ENCODE measurements around the gene CCDC188.

The CCDC188 gene

GRCh38 chr22:20126284-20127029 lies 24.4 kb downstream of the CCDC188 start:
- H3K4me3 ChIP-seq (ENCODE audit: low read depth, low read length), result no peak overlapping the region
- no peak for DNase-seq (ENCODE audit: low read depth)
- TF ChIP-seq CTCF (IDR thresholded peaks at IDR 0.05; ENCODE audit: low read depth, low read length) (no peak), MAX (IDR thresholded peaks at IDR 0.05; ENCODE audit: low read depth, low read length) (no peak), POLR2A (IDR thresholded peaks at IDR 0.05; ENCODE audit: extremely low read depth, insufficient read length) (no peak), MYC (IDR thresholded peaks at IDR 0.05; ENCODE audit: low read depth, low read length) (no peak)

- TF ChIP-seq MAX (IDR thresholded peaks at IDR 0.05; ENCODE audit: low read depth, low read length) (no peak), MYC (IDR thresholded peaks at IDR 0.05; ENCODE audit: low read depth, low read length) (no peak), CTCF (IDR thresholded peaks at IDR 0.05; ENCODE audit: low read depth, low read length) (no peak), POLR2A (IDR thresholded peaks at IDR 0.05; ENCODE audit: extremely low read depth, insufficient read length) (no peak)
- no peak for DNase-seq (ENCODE audit: low read depth)
- H3K4me3 ChIP-seq (ENCODE audit: low read depth, low read length), result no peak overlapping the region
These were observed 25.4 kb downstream of the CCDC188 start for GRCh38 chr22:20125201-20126174.

- TF ChIP-seq MYC (IDR thresholded peaks at IDR 0.05; ENCODE audit: low read depth, low read length) (no peak), MAX (IDR thresholded peaks at IDR 0.05; ENCODE audit: low read depth, low read length) (no peak), POLR2A (IDR thresholded peaks at IDR 0.05; ENCODE audit: extremely low read depth, insufficient read length) (no peak), CTCF (IDR thresholded peaks at IDR 0.05; ENCODE audit: low read depth, low read length) (no peak)
- H3K4me3 ChIP-seq (ENCODE audit: low read depth, low read length), result no peak overlapping the region
- no peak for DNase-seq (ENCODE audit: low read depth)
These were observed 26.6 kb downstream of the CCDC188 start for GRCh38 chr22:20124083-20124787.

GRCh38 chr22:20123366-20124082 lies 27.3 kb downstream of the CCDC188 start:
- no peak for DNase-seq (ENCODE audit: low read depth)
- TF ChIP-seq POLR2A (IDR thresholded peaks at IDR 0.05; ENCODE audit: extremely low read depth, insufficient read length) (no peak), MAX (IDR thresholded peaks at IDR 0.05; ENCODE audit: low read depth, low read length) (no peak), MYC (IDR thresholded peaks at IDR 0.05; ENCODE audit: low read depth, low read length) (no peak), CTCF (IDR thresholded peaks at IDR 0.05; ENCODE audit: low read depth, low read length) (no peak)
- no peak overlapping the region for H3K4me3 ChIP-seq (ENCODE audit: low read depth, low read length)

GRCh38 chr22:20121856-20122415 lies 28.9 kb downstream of the CCDC188 start:
- H3K4me3 ChIP-seq (ENCODE audit: low read depth, low read length), result no peak overlapping the region
- DNase-seq (ENCODE audit: low read depth), result no peak
- TF ChIP-seq CTCF (IDR thresholded peaks at IDR 0.05; ENCODE audit: low read depth, low read length) (no peak), MYC (IDR thresholded peaks at IDR 0.05; ENCODE audit: low read depth, low read length) (no peak), POLR2A (IDR thresholded peaks at IDR 0.05; ENCODE audit: extremely low read depth, insufficient read length) (no peak), MAX (IDR thresholded peaks at IDR 0.05; ENCODE audit: low read depth, low read length) (no peak)
